Suprapubic skin (tissue), 3 donors: ENCODE results near the gene TSHZ2.

Experiments
- EP300 ChIP-seq: sonication (generic); formaldehyde crosslinking; IDR thresholded peaks from one replicate; pipeline ENCODE4 v1.6.1; 2017; ENCODE audit warnings: antibody characterized with exemption
- POLR2A ChIP-seq, 2 donors: fragments of 450-650 bp; IDR thresholded peaks; one replicate each; pipeline ENCODE4 v1.6.1; 2017; ENCODE audit warnings: antibody characterized with exemption in 2 of 2, mild to moderate bottlenecking in 2 of 2, moderate library complexity in 2 of 2
- TF ChIP-seq, protein P1 (sequence below), 2 donors: fragments of 200-600 bp in 1 of 2; fragments of 450-650 bp in 1 of 2; sonication (generic) in 1 of 2; IDR thresholded peaks; one replicate each; pipeline ENCODE4 v1.5.1; 2016 to 2019; ENCODE audit warnings: antibody characterized with exemption in 2 of 2, mild to moderate bottlenecking in 1 of 2, moderate library complexity in 1 of 2

GRCh38 chr20:53223626-53224172 lies 251.5 kb downstream of the TSHZ2 start:
- TF ChIP-seq, protein P1, sequence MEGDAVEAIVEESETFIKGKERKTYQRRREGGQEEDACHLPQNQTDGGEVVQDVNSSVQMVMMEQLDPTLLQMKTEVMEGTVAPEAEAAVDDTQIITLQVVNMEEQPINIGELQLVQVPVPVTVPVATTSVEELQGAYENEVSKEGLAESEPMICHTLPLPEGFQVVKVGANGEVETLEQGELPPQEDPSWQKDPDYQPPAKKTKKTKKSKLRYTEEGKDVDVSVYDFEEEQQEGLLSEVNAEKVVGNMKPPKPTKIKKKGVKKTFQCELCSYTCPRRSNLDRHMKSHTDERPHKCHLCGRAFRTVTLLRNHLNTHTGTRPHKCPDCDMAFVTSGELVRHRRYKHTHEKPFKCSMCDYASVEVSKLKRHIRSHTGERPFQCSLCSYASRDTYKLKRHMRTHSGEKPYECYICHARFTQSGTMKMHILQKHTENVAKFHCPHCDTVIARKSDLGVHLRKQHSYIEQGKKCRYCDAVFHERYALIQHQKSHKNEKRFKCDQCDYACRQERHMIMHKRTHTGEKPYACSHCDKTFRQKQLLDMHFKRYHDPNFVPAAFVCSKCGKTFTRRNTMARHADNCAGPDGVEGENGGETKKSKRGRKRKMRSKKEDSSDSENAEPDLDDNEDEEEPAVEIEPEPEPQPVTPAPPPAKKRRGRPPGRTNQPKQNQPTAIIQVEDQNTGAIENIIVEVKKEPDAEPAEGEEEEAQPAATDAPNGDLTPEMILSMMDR (IDR thresholded peaks at IDR 0.05), result no peak
- TF ChIP-seq POLR2A (IDR thresholded peaks at IDR 0.05), result no peak
- no peak for TF ChIP-seq EP300
